Hepatocyte (in vitro differentiated cells): Measurements from ENCODE around the gene RRAS. TPM values are rescaled to one million over a fixed set of nuclear protein-coding genes. Genes with fewer than 3 reads are reported as not detected.

ENCODE experiments used
- DNase-seq: peaks from one replicate; pipeline ENCODE4 v3.0.0-alpha.2; 2016; ENCODE audit warnings: low spot score
- H2AFZ ChIP-seq: fragments of 200-600 bp; sonication (generic); 2 replicates; pipeline ENCODE4 v1.6.0; 2016; ENCODE audit warnings: antibody characterized with exemption, mild to moderate bottlenecking
- H3K27ac ChIP-seq: fragments of 200-600 bp; sonication (generic); 2 replicates; pipeline ENCODE4 v1.5.1; 2016; ENCODE audit warnings: mild to moderate bottlenecking
- H3K27me3 ChIP-seq: fragments of 200-600 bp; sonication (generic); 2 replicates; pipeline ENCODE4 v1.6.1; 2016
- H3K36me3 ChIP-seq: fragments of 200-600 bp; sonication (generic); replicated peaks from 2 replicates; pipeline ENCODE4 v1.5.1; 2016; ENCODE audit warnings: low read depth; ENCODE audit not compliant: insufficient read depth
- H3K4me1 ChIP-seq: fragments of 200-600 bp; sonication (generic); 2 replicates; pipeline ENCODE4 v1.5.1; 2016; ENCODE audit warnings: mild to moderate bottlenecking, moderate library complexity; ENCODE audit not compliant: insufficient read depth
- H3K4me2 ChIP-seq: fragments of 200-600 bp; sonication (generic); 2 replicates; pipeline ENCODE4 v1.6.0; 2016
- H3K4me3 ChIP-seq: fragments of 200-600 bp; sonication (generic); 2 replicates; pipeline ENCODE4 v1.5.1; 2016; ENCODE audit warnings: mild to moderate bottlenecking
- H3K79me2 ChIP-seq: fragments of 200-600 bp; sonication (generic); 2 replicates; pipeline ENCODE4 v1.6.0; 2017; ENCODE audit warnings: mild to moderate bottlenecking
- H3K9me2 ChIP-seq: fragments of 200-600 bp; sonication (generic); replicated peaks from 2 replicates; pipeline ENCODE4 v1.6.0; 2017; ENCODE audit warnings: mild to moderate bottlenecking; ENCODE audit not compliant: insufficient read depth
- H3K9me3 ChIP-seq: fragments of 200-600 bp; sonication (generic); 2 replicates; pipeline ENCODE4 v1.5.1; 2016; ENCODE audit warnings: low read depth, mild to moderate bottlenecking
- H4K20me1 ChIP-seq: fragments of 200-600 bp; sonication (generic); 2 replicates; pipeline ENCODE4 v1.6.0; 2016; ENCODE audit warnings: mild to moderate bottlenecking; ENCODE audit not compliant: insufficient read depth, poor library complexity, severe bottlenecking
- EZH2 ChIP-seq: fragments of 200-600 bp; sonication (generic); IDR thresholded peaks from 2 replicates; pipeline ENCODE4 v1.6.1; 2016; ENCODE audit warnings: antibody characterized with exemption, mild to moderate bottlenecking, borderline replicate concordance
- EZH2phosphoT487 ChIP-seq: fragments of 200-600 bp; sonication (generic); IDR thresholded peaks from one replicate; pipeline ENCODE4 v1.6.1; 2018; ENCODE audit warnings: antibody characterized with exemption, mild to moderate bottlenecking, low read depth, moderate library complexity; ENCODE audit not compliant: unreplicated experiment, severe bottlenecking
- WGBS: methylation state at CpG from one replicate; pipeline ENCODE4 v1.1.6; 2016; ENCODE audit warnings: low lambda C conversion rate; ENCODE audit errors: missing lambda C conversion rate; 5-methylcytosine and 5-hydroxymethylcytosine counted together
- polyA plus RNA-seq: library from polyadenylated mRNA; unstranded; fragments of >200 nt; fragmentation: Nextera tagmentation; extraction: Ambion mirVana; gene quantifications from 2 replicates; pipeline ENCODE4 v1.2.1, GENCODE V29; 2016
- total RNA-seq: library from RNA; depleted of rRNA; stranded (reverse); fragments of >200 nt; gene quantifications from 2 replicates; pipeline ENCODE4 v1.2.3, GENCODE V29; 2014
- TF ChIP-seq, protein P1 (sequence below): fragments of 200-600 bp; sonication (generic); IDR thresholded peaks from 2 replicates; pipeline ENCODE4 v1.5.1; 2016; ENCODE audit warnings: antibody characterized with exemption, mild to moderate bottlenecking; ENCODE audit not compliant: poor library complexity

The RRAS gene
- total and polyA plus RNA-seq, 2 experiments from 2014 or later, result 19.2 to 107 TPM

DNA sequence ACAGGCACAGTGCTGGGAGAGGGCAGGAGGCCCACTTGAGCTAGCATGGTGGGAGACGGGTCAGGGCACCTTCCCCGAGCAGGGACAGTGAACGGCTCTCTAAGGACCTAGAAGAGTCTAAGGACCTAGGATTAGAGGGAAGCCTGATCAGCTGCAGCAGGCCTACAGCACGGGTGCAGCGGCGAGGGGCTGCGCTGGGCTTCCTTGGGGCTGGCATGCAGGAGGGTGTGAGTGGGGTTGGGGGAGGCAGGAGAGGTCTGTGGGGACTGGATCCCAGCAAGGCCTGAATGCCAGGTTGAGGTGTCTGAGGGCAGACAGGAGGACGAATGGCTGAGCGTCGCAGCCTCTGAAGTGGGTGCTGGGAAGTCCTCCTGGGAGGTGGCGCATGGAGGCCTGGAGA lies 5.6 kb upstream of the RRAS start:
- 93% methylated on average over 10 of the region's 11 CpGs for WGBS
- peaks cover 9% of the 10 kb centered on the region for H4K20me1 ChIP-seq
- no peak overlapping the region for H2AFZ ChIP-seq
- peaks cover 19% of the 10 kb centered on the region for H3K4me1 ChIP-seq
- H3K9me3 ChIP-seq, result no peaks in the 10 kb centered on the region
- H3K36me3 ChIP-seq, result no peaks in the 10 kb centered on the region
- H3K9me2 ChIP-seq, result no peaks in the 10 kb centered on the region
- DNase-seq, result no peak
- no peak overlapping the region for H3K27ac ChIP-seq
- no peaks in the 10 kb centered on the region for H3K27me3 ChIP-seq
- TF ChIP-seq EZH2phosphoT487 (no peak), EZH2 (no peak)
- TF ChIP-seq, protein P1, sequence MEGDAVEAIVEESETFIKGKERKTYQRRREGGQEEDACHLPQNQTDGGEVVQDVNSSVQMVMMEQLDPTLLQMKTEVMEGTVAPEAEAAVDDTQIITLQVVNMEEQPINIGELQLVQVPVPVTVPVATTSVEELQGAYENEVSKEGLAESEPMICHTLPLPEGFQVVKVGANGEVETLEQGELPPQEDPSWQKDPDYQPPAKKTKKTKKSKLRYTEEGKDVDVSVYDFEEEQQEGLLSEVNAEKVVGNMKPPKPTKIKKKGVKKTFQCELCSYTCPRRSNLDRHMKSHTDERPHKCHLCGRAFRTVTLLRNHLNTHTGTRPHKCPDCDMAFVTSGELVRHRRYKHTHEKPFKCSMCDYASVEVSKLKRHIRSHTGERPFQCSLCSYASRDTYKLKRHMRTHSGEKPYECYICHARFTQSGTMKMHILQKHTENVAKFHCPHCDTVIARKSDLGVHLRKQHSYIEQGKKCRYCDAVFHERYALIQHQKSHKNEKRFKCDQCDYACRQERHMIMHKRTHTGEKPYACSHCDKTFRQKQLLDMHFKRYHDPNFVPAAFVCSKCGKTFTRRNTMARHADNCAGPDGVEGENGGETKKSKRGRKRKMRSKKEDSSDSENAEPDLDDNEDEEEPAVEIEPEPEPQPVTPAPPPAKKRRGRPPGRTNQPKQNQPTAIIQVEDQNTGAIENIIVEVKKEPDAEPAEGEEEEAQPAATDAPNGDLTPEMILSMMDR, result no peak
- H3K4me2 ChIP-seq, result no peak overlapping the region
- no peak overlapping the region for H3K4me3 ChIP-seq
- peaks cover 73% of the 10 kb centered on the region for H3K79me2 ChIP-seq

DNA sequence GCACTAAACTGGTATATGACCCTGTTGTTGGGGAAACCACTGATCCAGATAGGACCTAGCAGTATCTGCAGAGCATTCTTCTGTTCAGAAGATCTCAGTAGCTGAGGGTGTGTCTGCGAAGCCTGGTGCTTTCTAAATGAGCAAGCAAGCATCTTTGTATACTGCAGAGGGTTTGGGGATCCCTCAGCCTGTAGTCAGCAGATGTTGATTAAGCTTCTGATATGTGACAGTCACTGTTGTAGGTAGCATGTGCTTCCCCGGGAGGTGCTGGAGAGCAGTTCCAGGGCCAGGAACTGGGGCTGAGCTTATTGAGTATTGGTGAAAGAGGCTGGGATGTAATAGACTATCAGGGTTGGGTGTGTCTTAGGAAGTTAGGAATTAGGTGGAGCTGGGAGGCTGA lies 3.5 kb upstream of the RRAS start:
- WGBS, result 58% methylated on average over 2 of the region's 2 CpGs
- Histone ChIP-seq H3K4me3 (no peak overlapping the region), H4K20me1 (peaks cover 9% of the 10 kb centered on the region)

DNA sequence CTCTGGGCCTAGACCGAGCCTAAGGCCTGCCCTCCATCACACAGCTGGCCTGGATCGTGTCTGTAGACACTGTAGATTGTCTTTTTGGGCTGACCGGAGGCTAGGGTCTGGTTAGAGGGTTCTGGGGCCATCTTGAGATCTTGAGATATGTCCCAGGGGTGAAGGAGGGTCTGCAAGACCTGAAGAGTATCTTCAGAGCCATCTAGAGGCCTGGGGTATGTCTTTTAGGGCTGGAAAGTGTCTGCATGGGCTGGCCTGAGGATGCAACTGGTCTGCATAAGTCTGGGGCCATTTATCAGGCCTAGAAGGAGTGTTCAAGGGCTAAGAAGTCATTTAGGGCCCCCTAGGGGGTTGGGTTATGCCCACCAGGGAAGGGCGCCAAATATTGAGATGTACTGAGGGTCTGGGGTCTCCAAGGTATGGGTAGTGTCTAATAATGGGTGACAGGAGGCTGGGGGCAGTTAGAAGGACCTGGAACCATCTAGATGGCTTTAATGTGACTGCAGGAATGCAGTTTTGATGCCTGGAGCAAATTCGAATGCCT lies 2.6 kb upstream of the RRAS start:
- Histone ChIP-seq H3K9me3 (no peaks in the 10 kb centered on the region), H4K20me1 (peaks cover 9% of the 10 kb centered on the region), H3K27me3 (no peaks in the 10 kb centered on the region), H3K9me2 (no peaks in the 10 kb centered on the region), H3K27ac (peak overlapping the region; percentile 95), H3K4me1 (peaks cover 38% of the 10 kb centered on the region), H2AFZ (peak overlapping the region; percentile 39), H3K79me2 (peaks cover 54% of the 10 kb centered on the region), H3K4me2 (peak overlapping the region; percentile 94), H3K4me3 (peak overlapping the region; percentile 75), H3K36me3 (no peaks in the 10 kb centered on the region)
- TF ChIP-seq EZH2phosphoT487, result no peak
- TF ChIP-seq EZH2, result no peak
- TF ChIP-seq, protein P1, result no peak
- DNase-seq, result no peak
- 18% methylated on average over 5 of the region's 5 CpGs for WGBS

More for the DNA sequence above, 3.5 kb upstream of the RRAS start:
- Histone ChIP-seq H3K9me3 (no peaks in the 10 kb centered on the region), H3K4me1 (peaks cover 29% of the 10 kb centered on the region), H3K9me2 (no peaks in the 10 kb centered on the region), H2AFZ (no peak overlapping the region), H3K27ac (peak overlapping the region; percentile 95), H3K36me3 (no peaks in the 10 kb centered on the region), H3K27me3 (no peaks in the 10 kb centered on the region), H3K79me2 (peaks cover 63% of the 10 kb centered on the region), H3K4me2 (peak overlapping the region; percentile 94)
- peak; percentile 29 for DNase-seq
- no peak for TF ChIP-seq EZH2
- no peak for TF ChIP-seq EZH2phosphoT487
- TF ChIP-seq, protein P1, result no peak
